Mesenchymal stem cell (in vitro differentiated cells and primary cell): ENCODE measurements around the gene LINS1.

Experiments
- DNase-seq: peaks from one replicate; pipeline ENCODE4 v3.0.0-alpha.2; 2013
- H2AFZ ChIP-seq: one replicate; pipeline ENCODE4 v1.6.1; 2013; ENCODE audit warnings: low read depth, mild to moderate bottlenecking, control low read depth, inconsistent platforms, low read length, moderate library complexity
- H2AK5ac ChIP-seq: 2 replicates; pipeline ENCODE4 v1.6.1; 2013; ENCODE audit warnings: low read length, moderate library complexity, mild to moderate bottlenecking, inconsistent platforms; ENCODE audit not compliant: severe bottlenecking
- H2BK120ac ChIP-seq: one replicate; pipeline ENCODE4 v1.6.1; 2013; ENCODE audit warnings: low read depth, mild to moderate bottlenecking, inconsistent platforms, low read length, moderate library complexity
- H2BK12ac ChIP-seq, 2 experiments: one replicate each; pipeline ENCODE4 v1.6.1; 2013; ENCODE audit warnings: inconsistent platforms in 2 of 2, low read length in 2 of 2, mild to moderate bottlenecking in 2 of 2, moderate library complexity in 2 of 2, control low read depth in 1 of 2
- H2BK15ac ChIP-seq: one replicate; pipeline ENCODE4 v1.6.1; 2013; ENCODE audit warnings: mild to moderate bottlenecking, low read depth, inconsistent platforms; ENCODE audit not compliant: poor library complexity, severe bottlenecking
- H2BK5ac ChIP-seq: 2 replicates; pipeline ENCODE4 v1.6.1; 2013; ENCODE audit warnings: low read depth, mild to moderate bottlenecking, low read length, control low read depth, inconsistent platforms; ENCODE audit not compliant: poor library complexity, severe bottlenecking
- H3K14ac ChIP-seq, 2 experiments: one replicate each; pipeline ENCODE4 v1.6.1; 2013; ENCODE audit warnings: inconsistent platforms in 2 of 2, low read length in 2 of 2, control low read depth in 1 of 2, mild to moderate bottlenecking in 1 of 2, moderate library complexity in 1 of 2
- H3K18ac ChIP-seq, 2 experiments: one replicate each; pipeline ENCODE4 v1.6.1; 2013; ENCODE audit warnings: inconsistent platforms in 2 of 2, low read length in 2 of 2, control low read depth in 1 of 2, low read depth in 1 of 2, mild to moderate bottlenecking in 1 of 2
- H3K23ac ChIP-seq, 2 experiments: one replicate each; pipeline ENCODE4 v1.6.1; 2013; ENCODE audit warnings: inconsistent platforms in 2 of 2, low read length in 2 of 2, mild to moderate bottlenecking in 2 of 2, moderate library complexity in 2 of 2, control low read depth in 1 of 2
- H3K27ac ChIP-seq: 2 replicates; pipeline ENCODE4 v1.5.1; 2013; ENCODE audit warnings: mild to moderate bottlenecking, moderate library complexity, low read length, control low read depth, inconsistent platforms; ENCODE audit not compliant: poor library complexity, severe bottlenecking
- H3K27me3 ChIP-seq, 2 experiments: 2 replicates each; pipeline versions ENCODE4 v1.6.1 to v1.7.0; 2013; ENCODE audit warnings: low read length in 2 of 2, mild to moderate bottlenecking in 2 of 2, moderate library complexity in 2 of 2, control low read depth in 1 of 2, inconsistent platforms in 1 of 2; ENCODE audit not compliant: control insufficient read depth in 1 of 2, insufficient read depth in 1 of 2
- H3K36me3 ChIP-seq, 2 experiments: 2 replicates each; pipeline versions ENCODE4 v1.6.1 to v1.7.0; 2013; ENCODE audit warnings: low read length in 2 of 2, control low read depth in 1 of 2, inconsistent platforms in 1 of 2, low read depth in 1 of 2, mild to moderate bottlenecking in 1 of 2; ENCODE audit not compliant: insufficient read depth in 2 of 2, control insufficient read depth in 1 of 2
- H3K4ac ChIP-seq, 2 experiments: one replicate each; pipeline ENCODE4 v1.6.1; 2013; ENCODE audit warnings: inconsistent platforms in 2 of 2, low read length in 2 of 2, mild to moderate bottlenecking in 2 of 2, moderate library complexity in 2 of 2, control low read depth in 1 of 2, low read depth in 1 of 2
- H3K4me1 ChIP-seq: 2 replicates; pipeline ENCODE4 v1.6.1; 2013; ENCODE audit warnings: low read depth, low read length, control low read depth; ENCODE audit not compliant: control insufficient read depth, insufficient read depth
- H3K4me2 ChIP-seq: 2 replicates; pipeline ENCODE4 v1.6.1; 2013; ENCODE audit warnings: low read length, mild to moderate bottlenecking, inconsistent platforms; ENCODE audit not compliant: poor library complexity, severe bottlenecking
- H3K4me3 ChIP-seq, 2 experiments: 2 replicates each; pipeline versions ENCODE4 v1.5.1 to v1.7.0; 2013; ENCODE audit warnings: low read length in 2 of 2, mild to moderate bottlenecking in 2 of 2, control low read depth in 1 of 2, low read depth in 1 of 2; ENCODE audit not compliant: insufficient read depth in 1 of 2
- H3K79me1 ChIP-seq: replicated peaks from 2 replicates; pipeline ENCODE4 v1.6.1; 2013; ENCODE audit warnings: mild to moderate bottlenecking, control low read depth, low read length, inconsistent platforms; ENCODE audit not compliant: poor library complexity, severe bottlenecking
- H3K9ac ChIP-seq: 2 replicates; pipeline ENCODE4 v1.7.0; 2013; ENCODE audit warnings: mild to moderate bottlenecking, low read length, moderate library complexity
- H3K9me3 ChIP-seq: 2 replicates; pipeline ENCODE4 v1.7.0; 2013; ENCODE audit warnings: mild to moderate bottlenecking, low read length; ENCODE audit not compliant: control insufficient read depth
- H4K8ac ChIP-seq: one replicate; pipeline ENCODE4 v1.6.1; 2013; ENCODE audit warnings: inconsistent platforms, mild to moderate bottlenecking, low read length, moderate library complexity
- H4K91ac ChIP-seq: one replicate; pipeline ENCODE4 v1.6.1; 2013; ENCODE audit warnings: mild to moderate bottlenecking, low read length, inconsistent platforms
- WGBS: methylation state at CpG from one replicate; pipeline ENCODE4 v1.1.7; 2013; ENCODE audit warnings: mixed read lengths; 5-methylcytosine and 5-hydroxymethylcytosine counted together

Gene LINS1

GRCh38 chr15:100571592-100572167 is 30.3 kb downstream of the LINS1 start:
- peaks cover 6% of the 10 kb centered on the region for H3K79me1 ChIP-seq
- no peak overlapping the region for H3K27ac ChIP-seq
- no peak overlapping the region for H3K4me3 ChIP-seq
- H2BK5ac ChIP-seq = no peak overlapping the region
- no peaks in the 10 kb centered on the region for H3K9me3 ChIP-seq
- H3K9ac ChIP-seq = peak overlapping the region; percentile 33
- no peak overlapping the region for H3K23ac ChIP-seq
- 94% methylated on average over 6 of the region's 6 CpGs for WGBS
- no peak overlapping the region for H2BK120ac ChIP-seq
- H3K4ac ChIP-seq = no peak overlapping the region
- H3K27me3 ChIP-seq = no peaks in the 10 kb centered on the region
- H2BK12ac ChIP-seq = no peak overlapping the region
- H2AK5ac ChIP-seq = no peak overlapping the region
- peaks cover 11 to 48% of the 10 kb centered on the region in 2 experiments for H3K36me3 ChIP-seq
- H2BK15ac ChIP-seq = no peak overlapping the region
- H4K91ac ChIP-seq = no peak overlapping the region
- peaks cover 2% of the 10 kb centered on the region for H3K4me1 ChIP-seq
- no peak overlapping the region for H3K4me2 ChIP-seq
- no peak overlapping the region for H3K14ac ChIP-seq
- H2AFZ ChIP-seq = no peak overlapping the region
- no peak for DNase-seq
- no peak overlapping the region for H3K18ac ChIP-seq
- H4K8ac ChIP-seq = no peak overlapping the region

GRCh38 chr15:100570735-100571313 is 31.2 kb downstream of the LINS1 start:
- Histone ChIP-seq H3K23ac (no peak overlapping the region), H4K8ac (no peak overlapping the region), H3K9me3 (no peaks in the 10 kb centered on the region), H3K4me1 (peaks cover 2% of the 10 kb centered on the region), H2BK120ac (no peak overlapping the region), H3K4me2 (no peak overlapping the region), H2BK12ac (no peak overlapping the region), H3K27ac (no peak overlapping the region), H3K14ac (no peak overlapping the region), H2AFZ (no peak overlapping the region), H3K27me3 (no peaks in the 10 kb centered on the region), H3K79me1 (peaks cover 6% of the 10 kb centered on the region), H3K18ac (no peak overlapping the region), H3K4ac (no peak overlapping the region), H2BK5ac (no peak overlapping the region), H2BK15ac (no peak overlapping the region), H2AK5ac (no peak overlapping the region), H3K36me3 (peaks cover 11 to 53% of the 10 kb centered on the region in 2 experiments), H3K4me3 (no peak overlapping the region), H3K9ac (peak overlapping the region; percentile 33), H4K91ac (no peak overlapping the region)
- DNase-seq = no peak
- WGBS = 100% methylated on average over 2 of the region's 4 CpGs

- Histone ChIP-seq H3K18ac (no peak overlapping the region), H3K36me3 (peaks cover 11 to 53% of the 10 kb centered on the region in 2 experiments), H3K27me3 (no peaks in the 10 kb centered on the region), H3K4me1 (peaks cover 2% of the 10 kb centered on the region), H4K91ac (no peak overlapping the region), H2BK120ac (no peak overlapping the region), H3K4ac (no peak overlapping the region), H2AFZ (no peak overlapping the region), H3K23ac (no peak overlapping the region), H3K4me2 (no peak overlapping the region), H2AK5ac (no peak overlapping the region), H3K27ac (no peak overlapping the region), H2BK15ac (no peak overlapping the region), H3K4me3 (no peak overlapping the region), H3K9me3 (no peaks in the 10 kb centered on the region), H3K9ac (no peak overlapping the region), H2BK12ac (no peak overlapping the region), H2BK5ac (no peak overlapping the region), H4K8ac (no peak overlapping the region), H3K14ac (no peak overlapping the region), H3K79me1 (peaks cover 6% of the 10 kb centered on the region)
- DNase-seq = no peak
- WGBS = 100% methylated on average over 1 of the region's 3 CpGs
Measured at GRCh38 chr15:100570275-100570674, 31.7 kb downstream of the LINS1 start.

- no peak overlapping the region for H2BK120ac ChIP-seq
- no peaks in the 10 kb centered on the region for H3K9me3 ChIP-seq
- peak overlapping the region; percentile 51 for H4K8ac ChIP-seq
- H3K27me3 ChIP-seq = no peaks in the 10 kb centered on the region
- 63% methylated on average over 7 of the region's 8 CpGs for WGBS
- no peak overlapping the region for H3K14ac ChIP-seq
- no peak overlapping the region for H4K91ac ChIP-seq
- DNase-seq = peak; percentile 78
- no peak overlapping the region for H3K27ac ChIP-seq
- H2BK12ac ChIP-seq = no peak overlapping the region
- H3K4me1 ChIP-seq = peaks cover 2% of the 10 kb centered on the region
- no peak overlapping the region for H3K18ac ChIP-seq
- no peak overlapping the region for H2AK5ac ChIP-seq
- peaks cover 11 to 53% of the 10 kb centered on the region in 2 experiments for H3K36me3 ChIP-seq
- H2BK15ac ChIP-seq = no peak overlapping the region
- H3K79me1 ChIP-seq = peaks cover 6% of the 10 kb centered on the region
- no peak overlapping the region for H2BK5ac ChIP-seq
- H3K4me3 ChIP-seq = no peak overlapping the region
- no peak overlapping the region for H3K9ac ChIP-seq
- no peak overlapping the region for H3K23ac ChIP-seq
- no peak overlapping the region for H3K4me2 ChIP-seq
- H2AFZ ChIP-seq = no peak overlapping the region
- H3K4ac ChIP-seq = no peak overlapping the region
Measured at GRCh38 chr15:100569391-100569790, 32.6 kb downstream of the LINS1 start.
